Posterior vena cava (tissue), 2 donors: ENCODE measurements around the gene GLB1L3. TPM values are rescaled to one million over a fixed set of nuclear protein-coding genes. Genes with fewer than 3 reads are reported as not detected.

ENCODE experiments used
- DNase-seq: peaks from one replicate; pipeline ENCODE4 v3.0.0-alpha.2; 2020; ENCODE audit warnings: low spot score
- intact Hi-C, 2 donors: fragments of 100-400 bp; cut with DNase I; formaldehyde crosslinking; loops; one replicate each; pipeline versions ENCODE4 v1.14.1 to v1.14.2; 2022 to 2023
- total RNA-seq, 2 donors: library from RNA; stranded (reverse); fragmentation: NEBNext Ultra II Directional; extraction: Animal tissue kit (Norgen Biotek cat#: 25700); gene quantifications; one replicate each; pipeline ENCODE4 v1.2.1, GENCODE V29; 2021
- donor health status: DM: yes; HTN: yes; CAD: no.
- donor health status: DM: yes; HTN: yes; CAD: no.

Gene GLB1L3
- total RNA-seq, 2 donors from 2014 or later: not detected

GRCh38 chr11:134356656-134357544, 80.7 kb downstream of the GLB1L3 start:
- peak; percentile 72 for DNase-seq
- intact Hi-C loops: no loop called here

DNA sequence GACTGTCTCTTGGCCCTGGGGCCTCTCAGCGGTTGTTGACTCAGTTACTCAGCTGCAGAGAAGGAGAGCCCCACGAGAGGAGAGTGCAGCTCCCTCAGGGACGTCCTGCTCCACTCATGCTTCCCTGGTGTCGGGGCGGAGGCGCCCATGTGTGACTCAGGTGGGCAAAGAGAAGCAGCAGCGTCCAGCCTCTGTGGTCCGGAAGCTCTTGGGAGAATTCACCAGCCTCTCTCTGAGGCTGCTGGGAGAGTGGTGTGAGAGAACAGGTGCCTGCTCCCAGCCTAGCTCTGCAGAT, 81.3 kb downstream of the GLB1L3 start:
- intact Hi-C loops: no loop called here
- DNase-seq: peak; percentile 29

DNA sequence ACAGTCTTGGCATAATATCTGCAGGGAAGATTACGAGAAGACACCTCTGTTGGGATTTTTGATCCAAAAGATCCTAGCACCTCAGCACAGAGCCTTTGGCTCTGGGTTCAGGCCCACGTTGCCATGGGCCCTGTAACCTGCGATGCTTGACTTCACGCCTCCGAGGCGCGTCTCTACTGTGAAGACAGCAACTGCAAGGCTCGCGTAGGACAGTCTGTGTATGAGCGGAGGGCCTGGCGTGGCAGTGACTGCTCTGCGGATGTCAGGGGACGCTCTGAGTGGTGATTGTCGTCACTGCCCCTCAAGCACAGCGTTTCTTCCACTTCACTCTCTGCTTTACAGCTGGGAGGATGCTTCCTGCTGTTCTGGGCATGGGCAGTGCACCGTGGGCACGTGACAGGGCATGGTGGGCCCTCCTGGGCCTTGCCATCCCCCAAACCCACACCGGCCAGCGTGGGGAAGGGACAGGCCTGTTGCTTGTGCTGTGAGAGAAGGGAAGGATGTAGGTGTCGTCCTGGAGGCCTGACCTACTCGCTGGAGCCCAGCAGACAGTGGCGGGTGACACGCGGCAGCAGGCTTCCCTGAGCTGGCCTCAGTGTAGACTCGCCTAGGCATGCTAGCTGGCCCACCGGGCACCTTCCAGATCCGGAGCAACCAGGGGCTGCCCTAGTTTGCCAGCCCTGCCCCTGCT, 82.1 kb downstream of the GLB1L3 start:
- peak; percentile 63 for DNase-seq
- intact Hi-C loops: no loop called here

DNA sequence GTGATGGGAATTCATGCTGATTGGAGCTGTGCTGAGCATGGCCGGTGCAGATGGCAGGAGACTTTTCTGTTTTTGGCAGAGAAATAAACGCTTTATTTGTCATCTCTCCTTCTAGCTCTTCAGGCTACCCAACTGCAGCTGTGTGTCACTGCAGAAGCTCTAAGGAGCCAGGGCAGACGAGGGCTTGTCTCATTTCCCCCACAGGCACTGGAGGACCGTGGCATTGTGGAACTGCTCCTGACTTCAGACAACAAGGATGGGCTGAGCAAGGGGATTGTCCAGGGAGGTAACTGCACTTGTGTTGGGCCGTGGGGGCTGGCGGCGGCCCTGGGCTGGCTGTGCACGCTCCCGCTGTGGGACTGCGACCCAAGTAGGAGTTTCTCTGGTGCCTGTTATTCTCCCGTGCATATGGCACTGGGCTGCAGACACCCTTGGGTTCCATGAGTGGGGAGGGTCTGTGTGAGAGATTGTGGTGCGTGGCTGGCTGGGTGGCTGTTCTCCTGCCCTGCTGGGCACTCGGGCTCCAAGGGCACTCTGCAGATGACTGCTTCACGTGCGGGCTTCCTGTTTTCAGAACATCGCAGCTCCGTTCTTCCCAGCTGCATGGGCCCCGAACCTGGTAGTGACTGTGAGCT, 82.8 kb downstream of the GLB1L3 start:
- intact Hi-C loops: no loop called here
- DNase-seq: peak; percentile 72

- intact Hi-C loops: loop anchor here in 1 of 2 donors (10.0 kb wide), 1 partner anchor 475 kb away; no protein-coding TSS in a partner anchor
- DNase-seq: peak; percentile 26
Measured at GRCh38 chr11:134359646-134360045, 83.5 kb downstream of the GLB1L3 start.

- DNase-seq: peak; percentile 92
- intact Hi-C loops: loop anchor here in 1 of 2 donors (10.0 kb wide), 1 partner anchor 475 kb away; no protein-coding TSS in a partner anchor
Measured at GRCh38 chr11:134360050-134360835, 84.1 kb downstream of the GLB1L3 start.

DNA sequence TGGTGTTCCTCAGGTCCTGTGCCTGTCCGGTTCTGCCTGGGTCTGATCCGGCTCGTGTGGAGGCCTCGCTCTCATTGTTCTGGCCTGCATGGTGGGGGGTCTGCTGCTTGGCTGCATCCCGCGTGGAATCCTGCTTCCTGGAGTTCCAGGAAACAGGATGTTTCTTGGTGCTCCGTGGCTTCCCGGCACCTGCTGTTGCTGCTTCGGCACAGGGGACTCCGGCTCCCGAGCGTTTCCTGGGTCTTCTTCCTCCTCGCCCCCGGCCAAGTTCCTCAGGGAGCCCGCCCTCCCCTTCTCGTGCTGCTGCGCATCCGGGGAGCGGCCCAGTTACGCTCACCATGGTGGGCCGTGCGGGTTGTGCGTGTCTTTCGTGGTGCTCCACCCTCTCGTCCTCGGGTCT, 85.5 kb downstream of the GLB1L3 start:
- intact Hi-C loops: loop anchor here in 1 of 2 donors (10.0 kb wide), 1 partner anchor 477 kb away; no protein-coding TSS in a partner anchor
- DNase-seq: peak; percentile 76

GRCh38 chr11:134362192-134362901, 86.2 kb downstream of the GLB1L3 start:
- peak; percentile 58 for DNase-seq
- intact Hi-C loops: loop anchor here in 1 of 2 donors (10.0 kb wide), 1 partner anchor 478 kb away; no protein-coding TSS in a partner anchor

DNA sequence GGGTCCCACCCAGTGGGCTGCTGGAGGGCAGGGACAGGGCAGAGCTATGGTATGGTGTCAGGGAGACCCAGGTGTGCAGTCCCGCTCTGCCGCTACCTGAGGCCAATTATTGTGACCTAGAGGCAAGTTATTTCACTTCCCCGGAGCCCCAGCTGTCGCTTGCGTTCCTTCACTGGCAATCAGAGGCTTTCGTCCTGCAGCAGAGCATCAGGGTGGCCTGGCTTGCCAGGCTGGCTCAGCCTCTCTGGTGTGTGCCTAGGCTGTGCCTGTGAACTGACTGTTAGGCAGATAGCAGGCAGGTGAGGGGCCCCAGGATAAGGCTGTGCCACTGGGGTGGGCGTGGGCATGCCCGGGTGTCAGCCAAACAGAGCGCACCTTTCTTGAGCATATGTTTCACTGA, 87.0 kb downstream of the GLB1L3 start:
- peak; percentile 58 for DNase-seq

GRCh38 chr11:134363592-134363991, 87.4 kb downstream of the GLB1L3 start:
- DNase-seq: no peak
- intact Hi-C loops: loop anchor here in 1 of 2 donors (10.0 kb wide), 1 partner anchor 479 kb away; no protein-coding TSS in a partner anchor

More for the DNA sequence above, 87.0 kb downstream of the GLB1L3 start:
- intact Hi-C loops: loop anchor here in 1 of 2 donors (10.0 kb wide), 1 partner anchor 478 kb away; no protein-coding TSS in a partner anchor

DNA sequence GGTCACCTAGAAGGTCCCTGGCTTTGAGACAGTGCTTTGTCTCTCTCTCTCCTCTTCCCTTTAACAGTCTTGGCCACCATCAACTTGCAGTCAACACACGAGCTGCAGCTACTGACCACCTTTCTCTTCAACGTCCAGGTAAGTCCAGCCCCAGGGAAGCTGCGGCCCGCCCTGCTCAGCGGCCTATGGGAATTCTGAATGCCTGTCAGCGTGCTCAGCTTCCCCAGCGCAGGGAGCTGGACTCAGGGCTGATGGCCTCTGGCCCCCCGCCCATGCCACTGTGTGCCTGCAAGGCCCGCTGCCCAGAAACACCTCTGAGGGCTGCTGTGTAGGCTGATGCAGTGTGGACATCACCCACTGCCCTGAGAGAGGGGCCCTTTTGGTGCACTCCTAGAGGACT, 88.1 kb downstream of the GLB1L3 start:
- intact Hi-C loops: loop anchor here in 1 of 2 donors (10.0 kb wide), 1 partner anchor 479 kb away; no protein-coding TSS in a partner anchor
- peak; percentile 62 for DNase-seq

GRCh38 chr11:134365011-134365925, 89.1 kb downstream of the GLB1L3 start:
- intact Hi-C loops: loop anchor here in 1 of 2 donors (10.0 kb wide), 1 partner anchor 480 kb away; no protein-coding TSS in a partner anchor
- peak; percentile 74 for DNase-seq

DNA sequence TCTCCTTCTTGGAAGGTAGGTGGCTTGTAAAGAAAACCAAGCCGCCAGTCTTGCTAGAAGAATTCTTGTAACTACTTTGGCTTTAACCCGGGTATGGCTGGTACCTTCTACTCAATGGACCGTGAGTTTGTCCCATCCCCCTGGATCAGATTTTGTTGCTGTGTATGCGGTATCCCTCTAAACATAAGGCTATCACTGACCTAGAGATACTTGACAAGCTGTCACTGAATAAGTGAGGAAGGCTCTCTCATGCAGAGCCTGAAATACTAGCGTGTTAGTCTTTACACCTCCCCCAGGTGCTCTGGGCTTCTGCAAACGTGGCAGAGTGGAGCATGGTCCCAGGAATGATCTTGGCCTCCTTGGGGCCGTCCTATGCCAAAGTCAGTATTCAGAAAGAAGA, 90.1 kb downstream of the GLB1L3 start:
- intact Hi-C loops: loop anchor here in 1 of 2 donors (10.0 kb wide), 1 partner anchor 481 kb away; no protein-coding TSS in a partner anchor
- no peak for DNase-seq

- intact Hi-C loops: loop anchor here in 1 of 2 donors (10.0 kb wide), 1 partner anchor 483 kb away; no protein-coding TSS in a partner anchor
- peak; percentile 78 for DNase-seq
Measured at GRCh38 chr11:134367781-134368180, 91.6 kb downstream of the GLB1L3 start.
